IPS-NIHi7 (cell line): Measurements from ENCODE around the gene ANO10.
"Not testable (repeated sequence)": the region's sequence is repeated elsewhere in the genome, so short reads cannot be mapped to it uniquely, and the experiment has no call there.

ENCODE experiments used
- DNase-seq: peaks from one replicate; pipeline ENCODE4 v3.0.0; 2012; ENCODE audit warnings: mixed read lengths; ENCODE audit errors: extremely low spot score

The ANO10 gene

DNA sequence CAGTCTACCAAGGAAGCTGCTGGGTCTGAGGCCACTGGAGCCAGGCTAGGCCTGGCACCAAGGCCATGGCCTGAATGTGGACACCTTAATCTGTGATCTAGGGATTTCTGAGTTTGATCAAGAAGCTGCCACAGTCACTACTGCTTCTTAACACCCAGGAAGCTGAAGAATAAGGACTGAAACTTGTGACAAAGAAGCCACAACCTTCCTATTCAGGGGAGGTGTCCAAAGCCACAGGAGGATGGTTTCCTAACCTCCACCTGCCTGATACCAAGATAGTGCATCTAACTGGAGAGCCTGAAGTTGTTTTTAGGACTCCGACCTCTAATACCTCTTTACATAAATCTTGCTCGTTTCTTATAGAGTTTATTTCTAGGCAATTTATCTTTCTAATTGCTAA is 5.5 kb upstream of the ANO10 start:
- DNase-seq = no peak

- no peak for DNase-seq
Observed at GRCh38 chr3:43624619-43625305, 3.0 kb upstream of the ANO10 start.

DNA sequence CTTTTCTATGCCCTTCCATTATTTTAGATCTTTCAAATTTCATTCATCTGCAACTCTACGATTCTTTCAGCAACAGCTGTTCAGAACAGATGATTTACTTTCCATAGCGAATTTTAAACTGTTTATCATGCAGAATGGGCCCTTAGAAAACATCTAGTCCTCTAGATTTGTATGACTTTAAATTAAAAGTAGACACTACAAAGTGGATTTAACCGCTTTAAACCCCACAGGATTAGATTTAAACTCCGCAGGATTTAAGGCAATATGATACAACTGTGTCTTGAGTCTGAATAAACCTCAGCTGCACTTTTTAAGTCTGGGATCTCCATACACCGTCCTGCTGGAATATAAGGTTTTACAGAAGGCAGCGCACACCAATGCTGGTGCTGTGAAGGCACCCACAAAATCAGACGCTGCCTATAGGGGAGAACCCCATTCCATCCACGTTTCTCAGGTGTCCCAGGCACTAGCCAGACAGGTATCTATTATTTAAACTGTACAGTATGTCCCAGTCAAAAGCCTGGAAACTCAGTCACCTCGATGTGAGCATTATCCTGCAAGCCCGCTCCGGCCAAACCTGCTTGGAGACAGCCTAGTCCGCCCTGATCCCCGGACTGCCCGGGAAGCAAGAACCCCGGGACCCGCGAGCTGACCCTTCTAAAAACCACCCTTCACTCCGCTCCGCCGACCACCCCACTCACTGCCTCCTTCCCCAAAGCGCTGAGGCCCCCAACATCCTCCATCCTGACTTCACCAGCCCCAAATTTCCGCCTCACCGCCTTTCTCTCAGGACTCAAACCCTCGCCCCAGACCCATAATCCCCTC is 768 bp downstream of the ANO10 start:
- peak; percentile 20 for DNase-seq

- no peak for DNase-seq
Observed at GRCh38 chr3:43619588-43619987, 2.2 kb downstream of the ANO10 start.

GRCh38 chr3:43618142-43618541 is 3.7 kb downstream of the ANO10 start:
- no peak for DNase-seq

GRCh38 chr3:43616034-43616433 is 5.8 kb downstream of the ANO10 start:
- DNase-seq = no peak

GRCh38 chr3:43615133-43615532 is 6.7 kb downstream of the ANO10 start:
- no peak for DNase-seq

DNA sequence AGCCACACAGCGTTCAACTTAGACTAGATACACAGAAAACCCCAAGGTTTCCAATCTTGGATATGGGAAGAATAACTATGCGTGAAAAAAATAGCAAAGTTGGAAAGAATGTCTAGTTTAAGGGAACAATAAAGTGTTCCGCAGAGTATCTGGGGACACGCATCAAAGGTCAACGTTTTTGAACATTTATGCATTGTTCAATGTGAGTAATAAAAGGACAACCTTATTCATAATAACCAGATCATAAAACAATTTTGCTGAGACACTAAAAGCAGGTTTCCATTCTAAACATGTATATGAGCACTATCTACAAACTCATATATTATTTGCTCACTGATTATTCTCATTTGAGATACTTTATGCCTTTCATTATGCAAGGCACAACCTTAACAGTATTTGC is 7.8 kb downstream of the ANO10 start:
- no peak for DNase-seq

- DNase-seq = no peak
Observed at GRCh38 chr3:43612419-43612818, 9.4 kb downstream of the ANO10 start.

DNA sequence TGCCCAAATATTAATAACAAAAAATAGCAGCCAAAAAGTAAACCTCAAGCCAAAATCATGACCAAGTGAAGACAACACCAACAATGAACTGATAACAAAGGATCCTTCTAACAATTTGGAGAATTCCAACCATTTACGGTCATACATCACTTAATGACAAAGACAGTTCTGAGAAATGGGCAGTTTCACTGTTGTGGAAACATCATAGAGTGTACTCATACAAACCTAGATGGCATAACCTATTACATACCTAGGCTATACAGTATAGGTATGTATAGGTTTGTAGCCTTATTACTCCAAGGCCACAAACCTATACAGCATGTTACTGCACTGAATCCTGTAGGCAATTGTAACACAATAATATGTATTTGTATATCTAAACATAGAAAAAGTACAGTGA is 12.4 kb downstream of the ANO10 start:
- no peak for DNase-seq

DNA sequence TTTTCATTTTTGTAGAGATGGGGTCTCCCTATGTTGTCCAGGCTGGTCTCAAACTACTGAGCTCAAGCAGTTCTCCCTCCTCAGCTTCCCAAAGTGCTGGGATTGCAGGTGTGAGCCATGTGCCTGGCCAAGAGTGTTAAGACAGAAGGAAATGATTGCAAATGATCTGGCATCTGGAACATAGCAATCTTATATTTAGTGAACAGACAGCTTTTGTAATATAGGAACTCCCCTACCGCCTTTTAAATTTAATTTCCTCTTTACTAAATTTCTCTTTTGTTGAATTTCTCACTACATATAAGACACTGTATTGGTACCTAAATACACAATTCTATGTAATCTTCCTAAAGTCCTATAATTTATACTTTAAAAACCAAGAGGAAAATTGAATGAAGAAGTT is 13.1 kb downstream of the ANO10 start:
- no peak for DNase-seq

GRCh38 chr3:43606284-43606683 is 15.5 kb downstream of the ANO10 start:
- DNase-seq = no peak

- DNase-seq = not testable (repeated sequence)
Observed at GRCh38 chr3:43599959-43600358, 21.9 kb downstream of the ANO10 start.

DNA sequence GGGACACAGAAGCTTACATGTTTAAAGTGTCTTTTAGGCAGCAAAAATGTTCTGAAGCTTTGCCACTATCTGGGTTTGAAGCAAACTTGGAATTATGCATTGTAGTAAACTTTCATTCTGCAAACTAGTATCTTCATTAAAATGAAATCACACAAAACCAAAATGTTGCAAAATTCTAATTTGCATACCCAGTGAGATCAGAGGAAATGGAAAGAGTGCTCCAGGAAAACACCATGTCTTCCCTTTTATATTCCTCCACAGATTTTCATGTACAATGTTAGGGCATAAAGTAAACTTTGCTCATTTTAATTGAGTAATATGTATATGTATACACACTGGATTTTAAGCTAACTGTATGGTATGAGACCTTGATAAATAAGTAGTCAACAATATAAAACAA is 23.9 kb downstream of the ANO10 start:
- no peak for DNase-seq

DNA sequence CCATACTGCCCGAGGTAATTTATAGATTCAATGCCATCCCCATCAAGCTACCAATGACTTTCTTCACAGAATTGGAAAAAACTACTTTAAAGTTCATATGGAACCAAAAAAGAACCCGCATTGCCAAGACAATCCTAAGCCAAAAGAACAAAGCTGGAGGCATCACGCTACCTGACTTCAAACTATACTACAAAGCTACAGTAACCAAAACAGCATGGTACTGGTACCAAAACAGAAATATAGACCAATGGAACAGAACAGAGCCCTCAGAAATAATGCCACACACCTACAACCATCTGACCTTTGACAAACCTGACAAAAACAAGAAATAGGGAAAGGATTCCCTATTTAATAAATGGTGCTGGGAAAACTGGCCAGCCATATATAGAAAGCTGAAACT is 25.6 kb downstream of the ANO10 start:
- DNase-seq = not testable (repeated sequence)

GRCh38 chr3:43595280-43595679 is 26.5 kb downstream of the ANO10 start:
- DNase-seq = not testable (repeated sequence)

DNA sequence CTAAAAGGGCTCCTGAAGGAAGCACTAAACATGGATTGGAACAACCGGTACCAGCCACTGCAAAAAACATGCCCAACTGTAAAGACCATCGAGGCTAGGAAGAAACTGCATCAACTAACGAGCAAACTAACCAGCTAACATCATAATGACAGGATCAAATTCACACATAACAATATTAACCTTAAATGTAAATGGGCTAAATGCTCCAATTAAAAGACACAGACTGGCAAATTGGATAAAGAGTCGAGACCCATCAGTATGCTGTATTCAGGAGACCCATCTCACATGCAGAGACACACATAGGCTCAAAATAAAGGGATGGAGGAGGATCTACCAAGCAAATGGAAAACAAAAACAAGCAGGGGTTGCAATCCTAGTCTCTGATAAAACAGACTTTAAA is 28.2 kb downstream of the ANO10 start:
- not testable (repeated sequence) for DNase-seq

GRCh38 chr3:43591866-43592265 is 29.9 kb downstream of the ANO10 start:
- DNase-seq = not testable (repeated sequence)

- no peak for DNase-seq
Observed at GRCh38 chr3:43587303-43587702, 34.5 kb downstream of the ANO10 start.

- DNase-seq = no peak
Observed at GRCh38 chr3:43584043-43584826, 37.6 kb downstream of the ANO10 start.

- DNase-seq = peak; percentile 29
Observed at GRCh38 chr3:43583481-43583880, 38.3 kb downstream of the ANO10 start.

DNA sequence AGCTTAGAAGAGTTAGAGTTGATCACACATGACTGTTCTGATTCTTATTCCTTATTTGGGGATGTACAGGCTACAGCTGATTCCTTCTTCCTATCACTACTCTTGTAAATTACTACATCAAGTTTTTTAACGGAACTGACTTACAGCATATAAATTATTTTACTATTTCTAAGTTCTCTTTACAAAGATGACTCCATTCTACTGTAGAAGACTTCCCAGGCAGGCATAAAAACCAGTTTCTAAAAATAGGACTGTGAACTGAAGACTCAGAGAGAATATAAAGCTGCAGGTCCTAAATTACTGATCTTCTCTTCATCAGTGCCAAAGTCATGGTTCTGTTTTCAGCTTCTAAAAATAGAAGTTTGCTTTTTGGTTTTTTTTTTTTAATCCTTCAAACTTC is 38.9 kb downstream of the ANO10 start:
- DNase-seq = no peak
